Measurements from ENCODE around the gene SLC66A3. TPM values are rescaled to one million over a fixed set of nuclear protein-coding genes. Genes with fewer than 3 reads are reported as not detected.

SLC66A3 gene
- total RNA-seq, 4 donors from 2014 or later: 55.2 to 114 (median 90.2) TPM

DNA sequence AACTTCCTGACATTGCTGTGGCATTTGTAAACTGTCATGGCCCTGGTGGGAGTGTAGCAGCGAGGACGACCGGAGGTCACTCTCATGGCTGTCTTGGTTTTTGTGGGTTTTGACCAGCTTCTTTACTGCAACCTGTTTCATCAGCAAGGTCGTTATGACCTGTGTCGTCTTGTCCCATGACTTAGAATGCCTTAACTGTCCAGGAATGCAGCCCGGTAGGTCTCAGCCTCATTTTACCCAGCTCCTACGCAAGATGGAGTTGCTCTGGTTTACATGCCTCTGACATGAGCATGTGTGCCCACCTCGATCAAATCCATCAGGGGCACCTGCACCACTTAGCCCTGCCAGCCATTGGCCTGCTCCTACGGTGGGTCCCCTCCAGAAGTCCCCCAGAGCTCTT is 32.9 kb upstream of the SLC66A3 start:
- TF ChIP-seq, protein P1, sequence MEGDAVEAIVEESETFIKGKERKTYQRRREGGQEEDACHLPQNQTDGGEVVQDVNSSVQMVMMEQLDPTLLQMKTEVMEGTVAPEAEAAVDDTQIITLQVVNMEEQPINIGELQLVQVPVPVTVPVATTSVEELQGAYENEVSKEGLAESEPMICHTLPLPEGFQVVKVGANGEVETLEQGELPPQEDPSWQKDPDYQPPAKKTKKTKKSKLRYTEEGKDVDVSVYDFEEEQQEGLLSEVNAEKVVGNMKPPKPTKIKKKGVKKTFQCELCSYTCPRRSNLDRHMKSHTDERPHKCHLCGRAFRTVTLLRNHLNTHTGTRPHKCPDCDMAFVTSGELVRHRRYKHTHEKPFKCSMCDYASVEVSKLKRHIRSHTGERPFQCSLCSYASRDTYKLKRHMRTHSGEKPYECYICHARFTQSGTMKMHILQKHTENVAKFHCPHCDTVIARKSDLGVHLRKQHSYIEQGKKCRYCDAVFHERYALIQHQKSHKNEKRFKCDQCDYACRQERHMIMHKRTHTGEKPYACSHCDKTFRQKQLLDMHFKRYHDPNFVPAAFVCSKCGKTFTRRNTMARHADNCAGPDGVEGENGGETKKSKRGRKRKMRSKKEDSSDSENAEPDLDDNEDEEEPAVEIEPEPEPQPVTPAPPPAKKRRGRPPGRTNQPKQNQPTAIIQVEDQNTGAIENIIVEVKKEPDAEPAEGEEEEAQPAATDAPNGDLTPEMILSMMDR (IDR thresholded peaks at IDR 0.05; ENCODE audit: low read depth): no peak

DNA sequence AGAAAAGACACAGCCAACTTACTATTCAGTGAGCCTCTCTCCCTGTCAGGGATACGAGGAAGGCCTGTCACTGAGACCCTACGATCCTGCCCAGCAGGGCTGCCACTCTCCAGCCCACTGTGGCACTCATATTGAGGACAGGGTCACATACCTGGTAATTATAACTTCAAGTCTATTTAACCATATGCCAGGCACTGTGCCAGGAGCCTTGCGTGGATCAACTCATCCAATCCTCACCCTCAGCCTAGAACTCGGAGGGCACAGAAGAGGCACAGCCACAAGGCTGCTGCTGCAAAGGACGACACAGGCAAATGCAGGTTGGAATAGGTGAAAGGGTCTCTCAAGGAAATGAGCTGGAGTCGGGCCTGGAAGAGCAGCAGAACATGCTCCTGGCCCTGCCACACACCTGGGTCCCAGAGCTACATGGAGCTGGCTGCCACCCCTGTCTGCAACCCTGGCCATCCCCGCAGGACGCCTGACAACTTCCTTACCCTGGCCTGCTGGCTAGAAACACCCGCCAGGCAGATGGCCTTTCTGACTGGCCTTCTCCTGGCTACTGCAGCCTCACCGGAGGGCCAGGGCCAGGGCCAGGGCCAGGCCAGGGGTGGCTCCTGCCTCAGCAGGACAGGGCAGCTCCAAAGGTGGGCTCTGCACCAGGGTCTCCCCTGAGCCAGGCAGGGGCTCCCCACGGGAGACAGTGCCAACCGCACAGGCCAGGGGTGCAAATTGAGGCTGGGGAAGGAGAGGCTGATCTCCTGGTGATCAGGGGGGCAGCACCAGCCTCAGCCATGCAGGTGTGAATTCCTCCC is 32.1 kb upstream of the SLC66A3 start:
- TF ChIP-seq, protein P1 (IDR thresholded peaks at IDR 0.05; ENCODE audit: low read depth): no peak

DNA sequence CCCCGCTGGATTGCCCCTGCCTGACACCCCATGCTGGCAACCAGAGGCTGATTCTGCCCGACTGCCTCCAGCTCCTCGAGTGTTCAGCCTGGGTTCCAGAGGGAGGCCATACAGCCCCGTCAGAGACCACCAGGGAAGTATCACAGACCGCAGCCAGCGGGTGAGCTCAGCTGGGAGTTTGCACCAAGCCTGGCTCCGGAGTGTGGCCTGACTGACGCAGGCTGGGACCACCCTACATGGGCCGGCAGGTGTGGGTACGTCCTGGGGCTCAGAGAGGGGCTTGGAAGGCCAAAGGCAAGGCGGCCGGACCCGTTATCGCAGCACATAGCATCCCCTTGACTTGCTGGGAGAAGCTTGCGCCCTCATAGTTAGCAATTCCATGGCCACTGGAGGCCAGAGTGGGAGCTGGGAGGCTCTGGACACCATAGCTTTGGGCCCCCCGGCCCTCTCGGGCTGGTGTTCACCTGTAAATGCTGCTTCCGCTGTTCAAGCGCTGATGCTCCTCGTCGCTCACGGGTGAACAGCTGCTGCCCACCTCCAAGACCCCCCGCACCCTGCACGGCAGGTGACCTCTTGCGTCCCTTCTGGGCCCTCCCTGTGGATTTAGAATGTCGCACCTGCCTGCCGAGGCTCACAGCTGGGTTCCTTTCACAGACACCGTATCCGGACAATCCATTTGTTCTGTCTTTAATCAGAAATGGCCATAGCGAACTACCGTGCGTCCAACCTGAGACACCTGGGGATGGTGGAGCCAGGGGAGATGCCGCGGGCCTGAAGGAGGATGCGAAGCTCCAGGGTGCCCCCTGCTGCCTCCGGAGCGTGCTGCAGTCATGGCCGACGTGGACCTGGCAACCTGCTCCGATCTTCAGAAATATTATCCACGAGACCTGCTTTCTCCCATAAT is 31.2 kb upstream of the SLC66A3 start:
- TF ChIP-seq, protein P1 (IDR thresholded peaks at IDR 0.05; ENCODE audit: low read depth): no peak

DNA sequence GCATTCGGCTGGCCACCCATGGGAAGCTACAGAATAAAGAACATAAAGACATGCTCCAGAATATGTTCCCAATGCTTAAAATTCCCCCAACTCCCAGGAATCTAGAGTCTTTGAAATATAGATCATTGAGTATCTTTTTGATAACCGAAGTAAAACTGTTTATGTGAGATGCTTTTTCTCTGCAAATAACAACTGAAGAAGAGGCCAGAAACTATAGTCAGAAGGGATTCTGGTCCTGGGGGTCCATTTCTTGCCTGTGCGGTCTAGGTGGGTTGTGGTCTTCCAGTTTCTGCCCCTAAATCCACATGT is 30.6 kb upstream of the SLC66A3 start:
- TF ChIP-seq, protein P1 (IDR thresholded peaks at IDR 0.05; ENCODE audit: low read depth): no peak

DNA sequence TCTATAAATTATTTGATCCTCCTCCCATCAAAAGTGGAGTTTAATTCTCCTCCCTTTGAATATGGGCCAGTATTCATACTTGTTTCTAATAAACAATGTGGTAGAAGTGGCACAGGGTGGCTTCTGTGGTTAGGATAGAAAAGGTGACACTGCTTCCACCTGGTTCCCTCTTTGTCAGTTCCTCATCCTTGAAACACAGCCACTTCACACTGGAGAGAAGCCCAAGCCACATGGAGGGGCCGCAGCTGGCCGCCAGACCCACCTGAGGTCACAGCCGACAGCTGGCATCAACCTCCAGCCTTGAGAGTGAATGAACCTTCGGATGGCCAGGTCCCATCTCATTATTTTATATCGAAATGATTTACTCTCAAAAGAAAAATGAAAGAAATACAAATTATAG is 27.5 kb upstream of the SLC66A3 start:
- TF ChIP-seq, protein P1 (IDR thresholded peaks at IDR 0.05; ENCODE audit: low read depth): no peak

DNA sequence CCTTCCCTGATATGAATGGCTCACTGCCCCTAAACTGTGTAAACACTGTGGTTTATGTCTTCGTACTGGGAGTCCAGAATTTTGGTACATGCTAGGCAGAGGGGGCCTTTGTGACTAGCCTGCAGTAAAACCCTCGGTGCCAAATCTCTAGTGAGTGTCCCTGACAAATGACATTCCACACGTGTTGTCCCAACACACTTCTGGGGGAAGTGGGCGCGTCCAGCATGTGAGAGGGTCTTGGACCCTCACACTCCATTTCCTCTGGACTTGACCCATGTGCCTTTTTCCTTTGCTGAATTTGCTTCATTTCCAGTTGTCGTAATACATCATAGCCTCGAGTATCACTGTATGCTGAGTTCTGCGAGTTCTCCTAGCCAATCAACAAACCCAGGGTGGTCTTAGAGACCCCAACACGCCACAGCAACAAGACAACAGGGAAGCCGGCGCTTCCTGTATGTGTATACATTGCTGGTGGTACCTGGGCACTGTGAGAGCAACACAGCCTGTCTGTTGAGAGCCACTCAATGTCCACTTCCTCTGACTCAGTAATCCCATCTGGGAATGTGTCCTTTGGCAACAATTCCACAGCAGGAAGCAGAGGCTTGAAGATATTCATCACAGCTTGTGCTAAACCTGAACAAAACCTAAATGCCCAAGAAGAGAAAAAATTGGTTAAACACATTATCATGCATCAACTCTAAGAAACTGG is 26.9 kb upstream of the SLC66A3 start:
- TF ChIP-seq, protein P1 (IDR thresholded peaks at IDR 0.05; ENCODE audit: low read depth): no peak
